ENCODE results near the gene SMCO1.
"Not testable (repeated sequence)": the region's sequence is repeated elsewhere in the genome, so short reads cannot be mapped to it uniquely, and the experiment has no call there.

The SMCO1 gene

DNA sequence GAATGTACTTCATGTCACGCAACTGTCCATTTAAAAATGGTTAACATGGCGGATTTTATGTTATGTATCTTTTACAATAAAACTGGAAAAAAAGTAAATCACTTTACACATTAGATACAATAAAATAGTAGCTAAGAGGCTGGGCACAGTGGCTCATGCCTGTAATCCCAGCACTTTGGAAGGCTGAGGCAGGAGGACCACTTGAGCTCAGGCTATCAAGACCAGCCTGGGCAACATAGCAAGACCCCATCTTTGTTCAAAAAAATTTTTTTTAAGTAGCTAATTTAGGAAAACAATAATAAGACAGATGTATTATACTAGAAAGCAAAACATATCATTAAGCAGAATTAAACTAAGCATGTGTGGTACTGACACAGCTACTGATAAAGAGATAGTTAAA, 23.1 kb downstream of the SMCO1 start:
- DNase-seq (ENCODE audit: low spot score), result no peak

GRCh38 chr3:196489747-196490146, 25.4 kb downstream of the SMCO1 start:
- DNase-seq (ENCODE audit: low spot score), result no peak

- DNase-seq (ENCODE audit: low spot score), result no peak
These were observed 28.9 kb downstream of the SMCO1 start for GRCh38 chr3:196486263-196486662.

DNA sequence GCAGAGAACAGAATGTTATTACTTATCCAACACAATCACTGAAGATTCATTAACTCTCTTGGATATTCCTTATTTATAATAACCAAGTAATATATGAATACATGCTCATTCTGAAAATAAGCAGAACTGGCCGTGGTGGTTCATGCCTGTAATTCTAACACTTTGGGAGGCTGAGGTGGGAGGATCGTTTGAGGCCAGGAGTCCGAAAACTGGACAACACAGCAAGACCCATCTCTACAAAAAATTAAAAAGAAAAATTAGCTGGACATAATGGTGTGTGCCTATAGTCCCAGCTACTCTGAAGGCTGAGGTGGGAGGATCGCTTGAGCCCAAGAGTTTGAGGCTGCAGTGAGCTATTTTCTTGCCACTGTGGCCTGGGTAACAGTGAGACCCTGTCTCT, 37.5 kb downstream of the SMCO1 start:
- DNase-seq (ENCODE audit: low spot score), result no peak

DNA sequence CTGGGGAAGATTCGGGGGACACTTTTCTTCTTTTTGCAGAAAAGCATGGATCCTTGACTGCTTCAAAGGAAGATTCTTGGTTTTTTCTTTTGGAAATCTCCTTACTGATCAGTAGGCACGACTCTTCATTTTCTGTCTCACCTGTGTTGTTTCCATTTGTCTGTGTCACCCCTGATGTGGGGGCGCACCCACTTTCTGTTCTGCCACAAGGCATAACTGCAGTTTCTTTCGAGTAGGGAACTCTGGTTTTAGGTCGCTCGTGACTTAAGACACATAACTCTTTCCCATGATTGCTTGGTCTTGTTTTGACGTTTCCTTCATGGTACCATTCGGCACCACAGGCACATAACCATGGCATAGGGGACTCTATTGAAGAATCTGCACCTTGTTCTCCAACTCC, 42.9 kb downstream of the SMCO1 start:
- no peak for DNase-seq (ENCODE audit: low spot score)

- DNase-seq (ENCODE audit: low spot score), result no peak
These were observed 43.6 kb downstream of the SMCO1 start for GRCh38 chr3:196471551-196471950.

DNA sequence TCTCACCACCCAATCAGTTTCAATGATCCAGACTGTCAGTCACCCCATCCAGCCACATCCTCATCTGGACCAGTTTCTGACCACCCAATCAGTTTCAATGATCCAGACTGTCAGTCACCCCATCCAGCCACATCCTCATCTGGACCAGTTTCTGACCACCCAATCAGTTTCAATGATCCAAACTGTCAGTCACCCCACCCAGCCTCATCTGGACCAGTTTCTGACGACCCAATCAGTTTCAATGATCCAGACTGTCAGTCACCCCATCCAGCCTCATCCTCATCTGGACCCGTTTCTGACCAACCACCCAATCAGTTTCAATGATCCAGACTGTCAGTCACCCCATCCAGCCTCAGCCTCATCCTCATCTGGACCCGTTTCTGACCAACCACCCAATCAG, 45.0 kb downstream of the SMCO1 start:
- DNase-seq (ENCODE audit: low spot score), result not testable (repeated sequence)

GRCh38 chr3:196463804-196464203, 51.3 kb downstream of the SMCO1 start:
- no peak for DNase-seq (ENCODE audit: low spot score)

- DNase-seq (ENCODE audit: low spot score), result no peak
These were observed 51.7 kb downstream of the SMCO1 start for GRCh38 chr3:196463478-196463756.

GRCh38 chr3:196462680-196463477, 52.3 kb downstream of the SMCO1 start:
- DNase-seq (ENCODE audit: low spot score), result not testable (repeated sequence)

DNA sequence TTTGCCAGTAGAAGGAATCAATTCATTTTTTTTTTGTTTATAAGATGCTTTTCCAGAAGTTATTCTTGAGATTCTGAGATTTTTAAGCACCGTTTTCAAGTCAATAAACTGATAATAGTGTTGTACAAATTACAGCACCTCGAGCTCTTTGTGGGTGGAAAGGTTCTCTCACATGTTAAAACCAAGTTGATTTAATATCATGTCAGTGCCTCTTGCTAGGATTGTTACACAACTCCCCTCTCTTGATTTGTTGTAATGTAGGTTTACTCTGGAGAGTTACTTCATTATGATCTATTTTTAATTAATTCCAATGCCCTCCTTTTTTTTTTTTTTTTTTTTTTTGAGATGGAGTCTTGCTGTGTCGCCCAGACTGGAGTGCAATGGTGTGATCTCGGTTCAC, 57.1 kb downstream of the SMCO1 start:
- no peak for DNase-seq (ENCODE audit: low spot score)

GRCh38 chr3:196457470-196457869, 57.7 kb downstream of the SMCO1 start:
- not testable (repeated sequence) for DNase-seq (ENCODE audit: low spot score)
